ENCODE data around the gene NPPA. TPM values are rescaled to one million over a fixed set of nuclear protein-coding genes. Genes with fewer than 3 reads are reported as not detected.

NPPA gene
- total RNA-seq, 1 experiment from 2014 or later, result not detected

GRCh38 chr1:11841245-11842153 lies 6.1 kb downstream of the NPPA start:
- DNase-seq, result no peak
- Mint-ChIP-seq H3K4me3 (ENCODE audit: low read depth, unreplicated experiment) (no peak overlapping the region), H3K36me3 (ENCODE audit: insufficient read depth, unreplicated experiment) (peaks cover 40% of the 10 kb centered on the region), H3K9me3 (ENCODE audit: low read depth, unreplicated experiment) (no peaks in the 10 kb centered on the region), H3K4me1 (ENCODE audit: low read depth, unreplicated experiment) (no peaks in the 10 kb centered on the region), H3K27me3 (ENCODE audit: unreplicated experiment) (no peaks in the 10 kb centered on the region), H3K27ac (ENCODE audit: unreplicated experiment) (no peak overlapping the region)
- no TSS peak for BruUV-seq (replicated peaks)
- TF ChIP-seq CTCF (IDR thresholded peaks at IDR 0.05; ENCODE audit: unreplicated experiment), result no peak
- CTCF ChIA-PET, result no interaction called here
- intact Hi-C loops (cut with micrococcal nuclease; ENCODE audit: unreplicated experiment), result no loop called here

GRCh38 chr1:11839727-11840705 lies 7.6 kb downstream of the NPPA start:
- CTCF ChIA-PET, result no interaction called here
- no peak for TF ChIP-seq CTCF (IDR thresholded peaks at IDR 0.05; ENCODE audit: unreplicated experiment)
- DNase-seq, result no peak
- Mint-ChIP-seq H3K4me3 (ENCODE audit: low read depth, unreplicated experiment) (no peak overlapping the region), H3K9me3 (ENCODE audit: low read depth, unreplicated experiment) (no peaks in the 10 kb centered on the region), H3K27me3 (ENCODE audit: unreplicated experiment) (no peaks in the 10 kb centered on the region), H3K27ac (ENCODE audit: unreplicated experiment) (no peak overlapping the region), H3K36me3 (ENCODE audit: insufficient read depth, unreplicated experiment) (peaks cover 49% of the 10 kb centered on the region), H3K4me1 (ENCODE audit: low read depth, unreplicated experiment) (no peaks in the 10 kb centered on the region)
- intact Hi-C loops (cut with micrococcal nuclease; ENCODE audit: unreplicated experiment), result no loop called here
- no TSS peak for BruUV-seq (replicated peaks)

GRCh38 chr1:11838349-11839272 lies 9.0 kb downstream of the NPPA start:
- no peaks in the 10 kb centered on the region for H3K27me3 Mint-ChIP-seq (ENCODE audit: unreplicated experiment)
- no peaks in the 10 kb centered on the region for H3K4me1 Mint-ChIP-seq (ENCODE audit: low read depth, unreplicated experiment)
- intact Hi-C loops (cut with micrococcal nuclease; ENCODE audit: unreplicated experiment), result loop anchor here (1.0 kb wide), 2 partner anchors 56 to 129 kb away; no protein-coding TSS in a partner anchor
- BruUV-seq (replicated peaks), result no TSS peak
- no peaks in the 10 kb centered on the region for H3K9me3 Mint-ChIP-seq (ENCODE audit: low read depth, unreplicated experiment)
- H3K27ac Mint-ChIP-seq (ENCODE audit: unreplicated experiment), result no peak overlapping the region
- no peak overlapping the region for H3K4me3 Mint-ChIP-seq (ENCODE audit: low read depth, unreplicated experiment)
- CTCF ChIA-PET, result interaction anchor here (0.6 to 1.0 kb wide), 4 partner anchors 14 to 129 kb away, joined by 3 to 10 read pairs (median 6); no protein-coding TSS in a partner anchor
- peaks cover 44% of the 10 kb centered on the region for H3K36me3 Mint-ChIP-seq (ENCODE audit: insufficient read depth, unreplicated experiment)
- peak; percentile 81 for TF ChIP-seq CTCF (IDR thresholded peaks at IDR 0.05; ENCODE audit: unreplicated experiment)
- DNase-seq, result peak; percentile 71
